NCI-H1417 treated with DMSO at 0.1 percent for 48 hours (cell line): ENCODE measurements around the gene GNB1.

Experiments used
- DNase-seq: peaks from one replicate; lab custom pipeline; 2025; lab: John Stamatoyannopoulos, UW

GNB1 gene

DNA sequence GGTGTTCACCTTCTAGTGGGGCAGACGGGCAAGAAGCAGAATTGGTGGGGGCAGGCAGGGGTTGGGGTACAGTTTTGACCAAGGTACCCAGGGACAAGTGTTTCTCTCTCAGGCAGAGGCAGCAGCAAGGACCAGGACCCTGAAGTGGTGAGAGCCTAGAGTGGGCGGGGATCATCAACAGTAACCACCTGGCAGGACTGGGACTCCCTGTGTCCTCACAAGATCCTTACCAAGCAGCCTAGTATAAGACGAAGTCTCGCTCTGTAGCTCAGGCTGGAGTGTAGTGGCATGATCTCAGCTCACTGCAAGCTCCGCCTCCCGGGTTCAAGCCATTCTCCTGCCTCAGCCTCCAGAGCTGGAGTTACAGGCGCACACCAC is 109.4 kb downstream of the GNB1 start:
- DNase-seq = no peak

DNA sequence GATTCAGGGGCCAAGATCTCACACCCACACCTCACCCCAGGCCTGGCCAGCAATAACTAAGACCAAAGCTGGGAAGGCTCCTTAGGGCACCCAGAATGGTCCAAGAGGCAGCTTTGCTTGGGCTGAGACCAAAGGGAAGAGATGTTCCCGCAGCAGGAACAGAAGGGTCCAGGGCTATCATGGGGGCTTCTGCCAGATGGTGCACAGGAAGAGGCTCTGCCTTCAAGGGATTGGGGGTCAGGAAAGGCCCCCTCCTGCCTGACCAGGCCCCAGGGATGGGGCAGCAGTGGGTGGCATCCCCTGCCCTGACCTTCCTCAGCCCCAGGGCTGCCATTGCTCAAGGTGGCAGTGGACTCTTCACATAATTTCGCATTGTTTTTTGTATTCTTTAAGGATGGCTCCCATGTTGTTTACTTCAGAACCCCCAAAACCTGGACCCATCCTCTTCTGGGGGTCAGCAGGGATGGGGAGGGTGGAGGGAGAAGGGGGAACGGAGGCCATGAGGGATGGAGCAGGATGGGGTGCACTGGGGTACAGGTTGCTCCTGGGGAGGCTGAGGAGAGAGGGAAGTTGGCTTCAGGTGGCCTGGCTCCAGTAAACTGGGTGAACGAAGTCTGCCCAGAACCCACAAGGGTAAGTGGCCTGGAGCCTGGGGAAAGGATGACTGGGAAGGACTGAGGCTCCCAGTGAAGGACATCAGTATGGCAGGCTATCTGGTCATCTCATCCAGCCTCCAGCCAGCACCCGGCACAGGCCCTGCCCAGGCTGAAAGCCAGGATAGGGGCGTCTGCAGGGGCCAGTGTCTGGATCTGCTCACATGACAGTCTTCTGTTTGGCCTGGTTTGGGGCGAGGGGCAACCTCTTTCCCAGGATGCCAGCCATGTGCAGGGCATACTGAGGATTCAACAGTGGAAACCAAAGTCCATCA is 110.0 kb downstream of the GNB1 start:
- no peak for DNase-seq

DNA sequence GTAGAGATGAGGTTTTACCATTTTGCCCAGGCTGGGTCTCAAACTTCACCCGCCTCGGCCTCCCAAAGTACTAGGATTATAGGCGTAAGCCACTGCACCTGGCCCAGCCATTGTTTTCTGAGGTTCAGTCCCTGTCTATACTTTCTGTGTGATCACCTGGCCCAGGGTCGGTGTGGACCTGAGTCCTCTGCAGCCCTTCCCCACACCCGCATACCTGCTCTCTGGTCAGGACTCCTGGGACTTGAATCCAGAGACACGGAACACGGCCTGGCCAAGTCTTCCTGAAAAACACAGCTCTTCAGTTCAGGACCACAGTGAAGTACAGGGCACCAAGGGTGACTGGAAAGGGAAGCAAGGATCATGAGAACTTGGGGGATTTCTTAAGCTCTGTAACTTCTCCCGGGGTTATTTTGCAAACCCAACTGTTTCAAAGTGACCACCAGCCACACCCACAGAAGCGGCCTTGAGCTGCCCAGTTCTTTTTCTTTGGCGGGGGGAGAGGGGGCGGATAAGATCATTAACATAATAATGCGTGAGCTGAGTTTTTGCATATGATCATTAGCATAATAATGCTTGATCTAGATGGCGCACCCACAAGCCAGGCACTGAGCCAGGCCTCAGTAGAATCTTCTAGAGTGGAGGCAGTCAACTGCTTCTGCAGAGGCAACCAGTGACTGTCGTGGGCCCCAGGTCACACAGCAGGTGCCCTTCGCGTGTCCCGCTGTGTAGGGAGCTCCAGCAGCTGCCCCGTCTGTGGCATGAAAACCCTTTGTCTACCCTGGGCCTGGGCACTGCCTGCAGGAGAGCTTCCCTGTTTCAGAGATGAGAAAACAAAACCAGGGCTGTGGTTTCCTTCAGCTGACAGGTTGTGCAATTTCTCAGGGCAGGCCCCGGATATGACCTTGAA is 110.9 kb downstream of the GNB1 start:
- DNase-seq = no peak

DNA sequence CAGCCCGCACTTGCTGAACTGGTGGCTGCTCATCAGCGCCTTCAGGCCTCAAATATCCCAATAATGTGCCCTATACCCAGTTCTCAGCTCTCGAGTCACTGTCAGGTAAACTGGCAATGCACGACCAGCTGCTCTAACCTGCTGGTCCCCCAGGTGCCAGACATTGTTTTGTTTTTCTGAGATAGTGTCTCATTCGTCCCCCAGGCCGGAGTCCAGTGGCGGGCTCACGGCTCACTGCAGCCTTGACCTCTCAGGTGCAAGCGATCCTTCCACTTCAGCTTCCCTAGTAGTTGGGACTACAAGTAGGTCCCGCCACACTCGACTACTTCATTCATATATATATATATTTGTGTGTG is 111.6 kb downstream of the GNB1 start:
- no peak for DNase-seq

DNA sequence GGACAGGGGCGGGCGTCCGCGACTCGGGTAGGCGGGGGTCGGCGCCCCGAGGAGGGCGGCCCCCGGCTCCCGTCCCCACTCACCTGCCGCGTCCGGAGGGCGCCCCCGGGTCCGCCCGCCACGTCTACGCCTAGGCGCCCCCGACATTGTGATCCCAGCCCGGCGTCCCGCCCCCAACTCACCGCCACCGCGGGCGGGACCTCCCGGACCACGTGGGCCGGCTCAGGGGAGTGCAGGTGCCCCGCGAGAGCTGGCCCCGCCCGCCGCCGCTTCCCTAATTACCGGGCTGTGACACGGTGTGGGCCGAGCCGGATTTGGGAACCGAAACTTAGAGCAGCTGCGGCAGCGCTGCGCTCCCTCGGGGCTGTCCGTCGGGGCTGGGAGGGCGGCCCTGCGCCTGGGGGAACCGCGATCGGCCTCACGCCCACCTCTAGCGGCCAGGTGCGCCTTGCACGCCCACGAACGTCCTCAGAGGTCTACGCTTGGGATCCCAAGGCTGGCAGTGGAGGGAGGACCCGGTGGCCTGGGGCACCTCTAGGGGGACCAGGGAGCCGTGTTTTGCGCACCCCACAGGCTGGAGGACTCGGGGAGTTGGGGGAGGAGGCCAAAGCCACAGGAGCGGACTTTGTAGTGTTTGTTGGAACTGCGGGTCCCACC is 112.1 kb downstream of the GNB1 start:
- no peak for DNase-seq

- no peak for DNase-seq
Observed at GRCh38 chr1:1777950-1778662, 112.8 kb downstream of the GNB1 start, which contains the start of gene NADK. TSS of gene NADK (minus strand) at chr1:1778470. CDS start at chr1:1765406, 13,064 bp downstream.

- no peak for DNase-seq
Observed at GRCh38 chr1:1777583-1777899, 113.3 kb downstream of the GNB1 start.

DNA sequence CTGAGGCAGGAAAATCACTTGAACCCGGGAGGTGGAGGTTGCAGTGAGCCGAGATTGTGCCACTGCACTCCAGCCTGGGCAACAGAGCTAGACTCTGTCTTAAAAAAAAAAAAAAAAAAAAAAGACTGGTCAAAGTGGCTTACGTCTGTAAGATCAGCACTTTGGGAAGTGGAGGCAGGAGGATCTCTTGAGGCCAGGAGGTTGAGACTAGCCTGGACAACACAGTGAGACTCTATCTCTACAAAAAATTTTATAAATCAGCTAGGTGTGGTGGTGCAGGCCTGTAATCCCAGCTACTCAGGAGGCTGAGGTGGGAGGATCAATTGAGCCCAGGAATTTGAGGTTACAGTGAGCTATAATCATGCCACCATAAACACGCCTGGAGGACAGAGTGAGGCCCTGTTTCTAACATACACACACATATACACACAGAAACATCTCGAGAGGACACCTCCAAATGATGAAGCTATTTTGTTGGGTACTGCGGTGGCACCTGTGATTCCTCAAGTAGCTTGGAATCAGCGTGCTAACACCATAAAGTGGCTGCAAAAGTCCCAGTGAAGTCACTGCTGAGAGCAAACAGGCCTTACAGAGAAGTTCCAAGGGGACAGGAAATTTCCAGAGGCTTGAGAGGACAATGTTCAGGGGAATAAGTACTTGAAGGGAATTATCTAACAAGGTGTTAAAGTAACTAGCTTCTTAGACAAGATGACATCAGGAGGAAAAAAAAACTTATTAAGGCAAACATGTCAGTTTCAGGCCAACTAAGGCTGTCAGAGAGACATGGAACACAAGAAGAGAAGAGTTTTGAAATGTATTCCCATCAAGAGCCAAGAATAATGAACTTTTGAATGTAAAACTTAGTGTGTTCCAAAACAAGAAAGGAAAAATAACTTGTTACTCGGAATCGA is 114.0 kb downstream of the GNB1 start:
- no peak for DNase-seq

DNA sequence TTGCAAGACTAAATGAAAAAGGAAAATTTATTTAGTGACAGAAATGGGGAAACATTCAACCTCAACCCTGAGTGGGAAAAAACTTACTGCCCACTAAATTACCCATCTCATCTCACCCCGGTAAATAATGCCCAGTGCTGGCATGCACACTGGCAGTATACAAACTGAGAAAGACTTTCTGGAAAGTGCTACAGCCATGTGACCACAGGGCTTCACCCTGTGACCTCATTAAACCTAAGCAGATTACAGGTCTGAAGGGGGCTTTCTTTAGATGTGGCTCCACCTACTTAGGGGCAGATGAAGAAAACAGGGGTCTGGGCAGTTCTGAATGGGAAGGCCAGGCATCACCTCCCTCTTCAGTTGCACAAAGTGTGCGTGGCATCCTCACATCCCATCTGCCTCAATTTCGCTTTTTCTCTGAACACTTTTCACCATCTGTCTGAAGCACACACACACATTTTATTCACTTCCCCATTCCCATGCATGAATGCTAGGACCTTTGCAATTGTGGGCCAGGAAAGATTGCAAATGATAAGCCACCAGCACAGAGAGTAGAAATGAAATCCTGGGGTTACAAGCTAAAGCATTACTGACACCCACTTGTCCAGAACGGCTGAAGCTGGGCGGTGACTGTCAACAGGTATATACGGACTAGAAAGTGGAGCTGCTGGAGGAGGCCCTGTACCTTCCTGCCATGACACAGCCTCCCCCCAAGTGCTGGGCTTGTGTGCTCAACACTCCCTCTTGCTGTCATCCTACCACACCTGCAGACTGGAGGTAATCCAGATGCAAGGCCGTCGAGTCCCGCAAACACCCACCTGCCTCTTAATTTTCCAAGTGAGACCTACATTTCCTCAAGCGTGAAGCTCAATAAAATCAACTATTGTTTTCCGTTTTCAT is 115.3 kb downstream of the GNB1 start:
- no peak for DNase-seq

- DNase-seq = no peak
Observed at GRCh38 chr1:1773874-1774273, 117.0 kb downstream of the GNB1 start.

- no peak for DNase-seq
Observed at GRCh38 chr1:1771096-1771495, 119.8 kb downstream of the GNB1 start.

DNA sequence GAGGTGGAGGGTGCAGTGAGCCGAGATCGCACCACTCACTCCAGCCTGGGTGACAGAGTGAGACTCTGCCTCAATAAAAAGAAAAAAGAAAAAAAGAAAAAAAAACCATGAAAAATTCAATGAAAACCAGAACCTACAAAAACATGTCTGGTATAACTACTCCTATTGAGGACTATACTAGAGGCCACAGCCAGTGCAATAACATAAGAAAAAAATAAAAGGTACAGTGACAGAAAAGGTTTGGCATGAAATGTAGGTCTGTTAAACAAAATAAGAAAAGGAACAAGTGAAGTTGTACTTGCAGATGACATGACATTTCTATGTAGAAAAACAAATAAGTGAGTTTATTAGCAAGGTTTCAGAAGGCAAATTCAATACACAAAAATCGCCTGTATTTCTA is 120.8 kb downstream of the GNB1 start:
- DNase-seq = no peak

DNA sequence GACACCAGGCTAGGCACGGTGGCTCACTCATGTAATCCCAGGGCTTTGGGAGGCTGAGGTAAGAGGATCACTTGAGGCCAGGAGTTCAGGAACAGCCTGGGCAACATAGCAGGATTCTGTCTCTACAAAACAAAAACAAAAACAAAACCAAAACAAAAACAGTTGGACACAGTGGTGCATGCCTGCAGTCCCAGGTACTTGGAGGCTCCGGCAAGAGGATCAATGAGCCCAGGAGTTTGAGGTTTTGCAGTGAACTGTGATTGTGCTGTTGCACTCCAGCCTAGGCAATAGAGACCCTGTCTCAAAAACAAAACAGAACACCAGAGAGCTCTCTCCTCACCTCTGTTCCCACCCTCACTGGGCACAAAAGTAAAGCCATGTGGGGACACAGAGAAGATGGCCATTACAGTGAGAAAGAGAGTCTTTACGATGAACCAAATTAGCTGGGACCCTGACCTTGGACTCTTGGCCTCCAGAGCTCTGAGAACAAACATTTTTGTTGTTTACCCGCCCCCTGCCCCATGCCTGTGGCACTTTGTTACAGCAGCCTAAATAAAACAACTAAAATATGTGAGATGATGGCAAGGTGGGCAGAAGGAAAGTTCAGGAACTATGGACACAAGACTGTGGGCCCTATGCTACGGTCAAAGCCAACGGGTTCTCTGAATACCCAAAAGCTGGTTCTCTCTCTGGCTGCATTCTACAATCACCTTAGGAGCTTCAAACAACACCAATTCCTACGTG is 122.5 kb downstream of the GNB1 start:
- no peak for DNase-seq

- no peak for DNase-seq
Observed at GRCh38 chr1:1764876-1765470, 125.9 kb downstream of the GNB1 start.

DNA sequence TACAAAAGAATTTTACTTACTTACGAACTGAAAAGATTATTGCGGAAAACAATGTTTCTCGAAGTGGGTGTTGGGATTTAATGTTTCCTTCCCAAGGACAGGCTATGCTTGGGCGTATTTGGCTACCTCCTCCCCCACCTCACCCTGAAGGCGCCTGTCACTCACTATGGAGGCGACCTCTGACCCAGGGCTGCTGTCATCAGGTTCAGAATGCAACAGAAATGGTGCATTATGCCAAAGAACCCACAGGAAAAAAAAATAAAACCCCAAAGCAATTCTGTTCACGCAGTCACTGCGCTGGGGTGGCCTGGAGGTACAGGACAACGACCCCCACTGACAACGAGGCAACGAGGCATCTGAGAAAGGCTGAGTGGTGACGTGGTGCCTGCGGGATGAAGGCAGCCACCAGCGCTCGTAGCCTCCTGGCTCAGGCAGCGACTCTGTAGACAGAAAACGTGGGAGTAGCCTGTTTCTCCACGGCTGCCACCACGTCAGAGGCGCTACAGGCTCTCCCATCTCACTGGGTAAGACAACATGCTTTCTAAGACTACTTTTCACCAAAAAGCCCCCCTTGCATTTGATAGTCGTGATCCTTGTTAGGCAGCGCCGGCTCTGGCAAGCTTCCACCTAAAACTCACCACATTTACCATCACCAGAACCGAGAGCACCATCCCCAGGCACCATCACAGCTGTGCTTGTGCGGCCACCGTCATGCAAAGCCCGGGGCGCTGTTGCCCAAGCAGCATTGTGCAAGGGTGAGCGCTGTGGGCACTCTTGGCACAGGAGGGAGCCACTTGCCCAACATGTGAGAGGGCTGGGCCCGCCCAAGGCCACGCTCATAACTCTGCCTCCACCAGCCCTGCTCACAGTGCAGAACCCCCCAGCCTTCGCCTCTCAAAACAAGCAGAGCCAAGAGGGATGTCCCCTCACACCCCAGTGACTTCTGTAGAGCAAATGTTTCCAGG is 126.9 kb downstream of the GNB1 start:
- DNase-seq = no peak

DNA sequence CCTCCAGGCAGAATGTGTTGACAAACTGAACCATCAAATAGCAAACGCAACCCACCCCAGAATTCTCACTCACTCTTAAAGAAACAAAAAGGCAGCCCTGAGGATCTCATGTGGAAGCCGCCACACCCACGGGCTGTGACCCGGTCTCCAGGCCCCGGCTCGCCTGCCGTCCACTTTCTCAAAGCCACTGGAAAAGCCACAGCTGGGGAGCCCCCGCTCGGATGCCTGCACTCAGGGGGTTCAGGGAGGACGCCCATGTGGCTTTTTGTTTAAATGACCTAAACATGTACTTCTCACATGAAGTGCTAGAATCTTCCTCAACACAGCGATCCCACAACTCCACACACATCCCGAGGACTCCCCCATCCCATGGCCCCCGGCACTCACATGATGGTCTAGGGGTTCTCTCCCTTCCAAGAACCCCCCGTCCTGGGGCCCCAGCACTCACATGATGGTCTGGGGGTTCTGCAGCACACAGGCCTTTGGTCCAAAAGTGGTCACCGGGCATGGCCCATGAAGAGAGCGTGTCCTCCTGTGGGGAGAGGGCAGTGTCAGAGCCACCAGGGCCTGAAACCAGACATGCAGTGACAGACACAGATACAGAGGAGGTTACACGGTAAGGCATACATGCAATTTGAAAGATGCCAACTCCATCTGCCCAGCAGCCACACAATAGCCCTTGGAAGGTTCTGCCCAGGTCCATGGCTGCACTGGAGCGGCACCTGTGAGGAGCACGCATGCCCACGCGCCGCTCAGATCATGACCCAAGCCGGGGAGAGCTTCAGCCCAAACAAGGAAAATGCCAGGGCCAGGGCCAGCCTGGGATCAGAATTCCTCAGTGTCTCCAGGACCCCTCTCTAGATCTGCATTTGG is 129.1 kb downstream of the GNB1 start:
- no peak for DNase-seq

DNA sequence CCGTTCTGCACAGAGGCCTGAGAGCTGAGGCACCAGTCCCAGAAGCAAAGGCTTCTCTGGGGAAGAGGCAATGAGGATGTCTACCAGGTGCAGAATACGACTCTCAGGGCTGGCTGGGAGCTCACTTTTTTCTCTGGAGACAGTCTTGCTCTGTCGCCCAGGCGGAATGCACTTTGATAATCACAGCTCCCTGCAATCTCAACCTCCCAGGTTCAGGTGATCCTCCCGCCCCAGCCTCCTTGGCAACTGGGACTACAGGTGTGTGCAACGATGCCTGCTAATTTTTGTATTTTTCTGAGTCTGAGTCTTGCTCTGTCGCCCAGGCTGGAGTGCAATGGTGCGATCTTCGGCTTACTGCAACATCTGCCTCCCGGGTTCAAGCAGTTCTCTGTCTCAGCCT is 130.2 kb downstream of the GNB1 start:
- no peak for DNase-seq
